NCI-H146 (cell line): ENCODE results near the gene LRRC37A.
"Not testable (repeated sequence)": the region's sequence is repeated elsewhere in the genome, so short reads cannot be mapped to it uniquely, and the experiment has no call there.

Experiments
- DNase-seq: peaks from one replicate; lab custom pipeline; 2025; lab: John Stamatoyannopoulos, UW

The LRRC37A gene

DNA sequence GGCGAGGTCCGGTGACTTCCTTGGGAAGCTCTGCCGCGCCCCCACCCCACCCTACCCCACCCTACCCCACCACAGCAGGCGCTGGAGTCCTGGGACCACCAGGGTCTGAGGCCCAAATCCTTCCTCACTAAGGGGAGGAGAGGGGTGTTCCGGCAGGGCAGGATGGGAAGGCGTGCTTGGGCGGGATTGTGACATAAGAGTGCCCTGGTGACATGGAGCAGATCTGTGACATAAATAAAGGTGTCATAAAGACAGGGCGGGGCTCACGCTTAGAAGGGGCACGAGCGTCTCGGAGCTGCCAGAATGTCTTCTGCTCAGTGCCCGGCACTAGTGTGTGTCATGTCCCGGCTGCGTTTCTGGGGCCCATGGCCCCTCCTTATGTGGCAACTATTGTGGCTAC is at the start of gene LRRC37A:
Gene LRRC37A, plus strand, starts transcription at position 301 of the 400 bp plus-strand sequence. Its CDS starts 3 bp downstream, at position 304.
- DNase-seq, result not testable (repeated sequence)

GRCh38 chr17:46249153-46249552 is 45.8 kb upstream of the LRRC37A start:
- DNase-seq, result not testable (repeated sequence)

- DNase-seq, result not testable (repeated sequence)
These were observed 42.1 kb upstream of the LRRC37A start for GRCh38 chr17:46252804-46253203.

- DNase-seq, result peak; percentile 10
These were observed 41.2 kb upstream of the LRRC37A start for GRCh38 chr17:46253722-46254121.

DNA sequence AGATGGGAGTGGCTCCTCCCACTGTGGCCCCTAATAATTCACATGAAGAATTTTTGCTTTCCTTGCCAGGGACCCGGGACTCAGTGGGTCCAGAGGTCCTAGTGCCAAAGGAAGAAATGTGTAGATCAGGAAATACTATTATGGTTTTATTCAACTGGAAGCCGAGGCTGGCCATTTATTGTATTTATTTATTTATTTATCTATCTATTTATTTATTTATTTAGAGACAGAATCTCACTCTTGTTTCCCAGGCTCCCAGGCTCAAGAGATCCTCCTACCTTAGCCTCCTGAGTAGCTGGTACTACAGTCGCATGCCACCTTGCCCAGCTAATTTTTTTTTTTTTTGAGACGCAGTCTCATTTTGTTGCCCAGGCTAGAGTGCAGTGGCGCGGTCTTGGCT is 40.7 kb upstream of the LRRC37A start:
- not testable (repeated sequence) for DNase-seq

DNA sequence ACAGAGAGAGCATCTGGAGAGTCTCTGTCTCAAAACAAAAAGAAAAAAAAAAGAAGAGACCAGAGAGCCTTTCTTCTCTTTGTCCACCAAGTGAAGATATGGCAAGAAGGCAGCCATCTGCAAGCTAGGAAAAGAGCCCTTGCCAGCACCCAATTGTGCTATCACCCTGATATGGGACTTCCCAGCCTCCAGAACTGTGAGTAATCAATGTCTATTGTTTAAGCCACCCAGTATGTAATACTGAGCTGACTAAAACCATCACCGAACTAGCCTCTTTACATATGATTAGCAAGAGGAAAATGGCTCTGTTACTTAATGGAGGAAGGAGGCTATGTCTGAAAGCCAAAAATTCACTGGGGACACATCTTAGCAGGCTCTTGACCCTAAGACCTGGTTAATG is 38.6 kb upstream of the LRRC37A start:
- DNase-seq, result not testable (repeated sequence)

DNA sequence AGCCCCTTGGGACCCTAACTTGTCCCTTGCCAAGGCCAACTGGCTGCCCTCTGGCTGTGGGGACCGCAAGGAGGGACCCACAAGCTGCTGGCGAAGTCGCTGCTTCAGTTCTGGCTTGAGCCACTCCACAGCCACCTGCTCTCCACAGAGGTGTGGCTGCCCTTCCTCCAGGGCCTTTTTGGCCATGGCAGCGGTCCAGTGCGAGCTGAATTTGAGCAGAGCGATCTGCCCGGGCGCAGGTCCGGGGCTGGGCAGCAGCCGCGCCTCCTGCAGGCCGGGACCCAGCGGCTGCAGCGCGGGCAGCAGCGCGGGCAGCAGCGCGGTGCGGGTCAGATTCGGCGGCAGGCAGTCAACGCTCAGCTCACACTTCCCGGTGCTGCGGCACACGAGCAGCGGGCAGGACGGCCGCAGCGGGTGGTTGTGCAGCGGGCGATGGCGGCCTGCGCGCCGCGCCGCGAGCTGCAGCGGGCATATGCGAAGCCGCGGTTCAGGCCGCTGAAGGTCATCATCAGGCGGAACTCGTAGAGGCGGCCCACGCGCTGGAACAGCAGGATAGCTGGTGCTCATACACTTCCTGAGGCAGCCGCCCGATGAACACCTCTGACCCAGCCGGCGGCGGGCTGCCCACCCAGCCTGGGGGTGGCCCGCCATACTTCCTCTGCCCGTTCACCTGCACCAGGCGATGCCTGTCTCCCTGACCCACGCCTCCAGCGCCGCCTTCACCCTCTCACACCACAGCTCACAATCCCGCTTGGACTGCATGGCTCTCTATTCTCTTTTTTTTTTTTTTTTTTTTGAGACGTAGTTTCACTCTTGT is 34.9 kb upstream of the LRRC37A start:
- peak; percentile 24 for DNase-seq

DNA sequence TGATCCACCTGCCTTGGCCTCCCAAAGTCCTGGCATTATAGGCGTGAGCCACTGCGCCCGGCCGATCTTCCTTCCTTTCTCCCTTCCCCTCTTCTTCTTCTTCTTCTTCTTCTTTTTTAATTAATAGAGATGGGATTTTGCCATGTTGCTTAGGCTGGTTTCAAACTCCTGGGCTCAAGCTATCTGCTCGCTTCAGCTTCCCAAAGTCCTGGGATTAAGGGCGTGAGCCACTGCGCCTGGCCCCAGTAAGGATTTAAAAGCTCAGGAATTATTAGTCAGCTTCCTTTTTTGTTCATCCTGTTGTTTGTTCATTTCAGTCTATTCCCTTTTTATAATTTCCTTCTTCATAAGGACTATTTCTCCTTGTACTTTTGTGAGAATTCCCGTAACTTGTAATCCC is 32.7 kb upstream of the LRRC37A start:
- no peak for DNase-seq

- no peak for DNase-seq
These were observed 30.3 kb upstream of the LRRC37A start for GRCh38 chr17:46264456-46265198.

- DNase-seq, result peak; percentile 53
These were observed 28.8 kb upstream of the LRRC37A start for GRCh38 chr17:46266063-46266655.

GRCh38 chr17:46266656-46267544 is 28.0 kb upstream of the LRRC37A start:
- peak; percentile 83 for DNase-seq

DNA sequence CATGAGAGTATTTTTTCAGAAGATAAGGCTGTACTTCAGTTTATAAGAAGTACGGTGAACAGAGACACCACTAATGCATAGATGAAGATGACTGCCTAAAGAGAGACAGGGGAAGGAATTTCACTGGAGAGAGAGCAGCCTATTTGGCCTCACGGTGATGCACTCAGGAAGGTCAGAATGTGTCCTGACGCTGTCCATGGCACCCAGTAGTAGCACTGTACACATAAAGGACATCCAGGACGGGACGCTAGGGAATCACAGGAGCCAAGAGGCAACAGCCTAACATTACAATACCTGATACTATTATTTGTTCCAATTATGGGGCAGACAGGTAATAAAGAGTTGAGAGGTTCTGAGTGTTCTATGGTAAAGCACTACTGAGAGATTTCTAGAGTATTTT is 24.9 kb upstream of the LRRC37A start:
- no peak for DNase-seq

- no peak for DNase-seq
These were observed 21.2 kb upstream of the LRRC37A start for GRCh38 chr17:46273541-46274236.

DNA sequence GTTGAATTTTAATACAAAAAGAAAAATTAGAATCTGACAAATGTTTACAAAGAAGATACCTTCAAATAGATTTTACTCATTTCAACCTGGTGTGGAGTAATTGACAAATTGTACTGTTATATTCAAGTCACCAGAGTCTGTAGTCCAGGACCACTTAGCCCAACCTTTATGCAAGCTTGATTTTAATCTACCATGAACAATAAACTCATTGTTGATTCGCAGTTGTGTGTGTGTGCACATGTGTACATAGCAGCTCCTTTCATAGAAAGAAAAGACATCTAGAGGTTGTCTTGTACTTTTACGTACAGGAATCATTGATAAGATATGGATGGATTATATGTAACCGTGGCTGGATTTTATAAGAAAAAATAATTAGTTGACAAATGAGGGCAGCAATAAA is 20.7 kb upstream of the LRRC37A start:
- DNase-seq, result no peak

GRCh38 chr17:46276728-46277479 is 18.0 kb upstream of the LRRC37A start:
- peak; percentile 51 for DNase-seq

- DNase-seq, result not testable (repeated sequence)
These were observed 13.6 kb upstream of the LRRC37A start for GRCh38 chr17:46281336-46281735.

- not testable (repeated sequence) for DNase-seq
These were observed 12.3 kb upstream of the LRRC37A start for GRCh38 chr17:46282635-46283034.

- not testable (repeated sequence) for DNase-seq
These were observed 10.5 kb upstream of the LRRC37A start for GRCh38 chr17:46284467-46284866.

DNA sequence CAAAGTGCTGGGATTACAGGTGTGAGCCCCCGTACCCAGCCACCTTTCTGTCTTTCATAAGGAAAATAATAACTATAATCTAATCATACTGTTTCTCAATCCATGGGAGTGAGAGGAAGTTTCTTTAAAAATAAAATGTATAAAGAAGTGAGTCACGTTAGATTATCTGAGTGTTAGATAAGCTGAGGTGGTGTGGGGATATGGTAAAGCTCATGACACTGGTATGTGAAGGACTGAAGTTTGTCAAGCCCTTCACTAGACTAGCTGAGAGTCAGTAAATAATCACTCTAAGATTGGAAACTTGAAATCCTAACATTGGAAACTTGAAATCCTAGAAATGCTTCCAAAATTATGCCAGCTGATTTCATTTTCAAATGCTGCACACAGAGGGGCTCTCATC is 9.4 kb upstream of the LRRC37A start:
- not testable (repeated sequence) for DNase-seq

- DNase-seq, result peak; percentile 72
These were observed 8.1 kb upstream of the LRRC37A start for GRCh38 chr17:46286764-46287221.
